DOHH2 (cell line): Measurements from ENCODE around the gene SCD5.

Experiments
- H3F3A ChIP-seq: fragments of 200-600 bp; sonication (generic), shearing (Covaris generic); 2 replicates; pipeline ENCODE4 v1.6.0; 2016; ENCODE audit warnings: antibody characterized with exemption, mild to moderate bottlenecking; ENCODE audit not compliant: control insufficient read depth, insufficient read depth
- H3K27ac ChIP-seq: fragments of 200-600 bp; sonication (generic); 2 replicates; pipeline ENCODE4 v1.5.1; 2014; ENCODE audit warnings: low read depth, mild to moderate bottlenecking, low read length, moderate library complexity
- H3K27me3 ChIP-seq: fragments of 200-600 bp; sonication (generic); 2 replicates; pipeline ENCODE4 v1.6.1; 2014; ENCODE audit warnings: mild to moderate bottlenecking, low read length, mixed read lengths; ENCODE audit not compliant: control insufficient read depth
- H3K36me3 ChIP-seq: fragments of 200-600 bp; sonication (generic); 2 replicates; pipeline ENCODE4 v1.6.1; 2014; ENCODE audit warnings: mild to moderate bottlenecking, low read length, moderate library complexity, mixed read lengths; ENCODE audit not compliant: control insufficient read depth
- H3K4me1 ChIP-seq: fragments of 200-600 bp; sonication (generic); 2 replicates; pipeline ENCODE4 v1.6.1; 2014; ENCODE audit warnings: mild to moderate bottlenecking, low read length, mixed read lengths; ENCODE audit not compliant: control insufficient read depth
- H3K4me2 ChIP-seq: fragments of 200-600 bp; sonication (generic); 2 replicates; pipeline ENCODE4 v1.6.0; 2014; ENCODE audit warnings: mild to moderate bottlenecking, low read length, moderate library complexity
- H3K4me3 ChIP-seq: fragments of 200-600 bp; sonication (generic); 2 replicates; pipeline ENCODE4 v1.5.1; 2014; ENCODE audit warnings: mild to moderate bottlenecking, low read length, mixed read lengths
- H3K79me2 ChIP-seq: fragments of 200-600 bp; sonication (generic); 2 replicates; pipeline ENCODE4 v1.6.1; 2014; ENCODE audit warnings: mild to moderate bottlenecking, low read length, mixed read lengths; ENCODE audit not compliant: control insufficient read depth
- H3K9me2 ChIP-seq: fragments of 200-600 bp; sonication (generic); replicated peaks from 2 replicates; pipeline ENCODE4 v1.6.1; 2014; ENCODE audit warnings: mild to moderate bottlenecking, low read length, mixed read lengths; ENCODE audit not compliant: control insufficient read depth
- H3K9me3 ChIP-seq: fragments of 200-600 bp; sonication (generic); 2 replicates; pipeline ENCODE4 v1.6.1; 2014; ENCODE audit warnings: antibody characterized with exemption, low read length, mixed read lengths; ENCODE audit not compliant: control insufficient read depth, insufficient read depth
- H4K20me1 ChIP-seq: fragments of 200-600 bp; sonication (generic); 2 replicates; pipeline ENCODE4 v1.6.0; 2014; ENCODE audit warnings: low read depth, mild to moderate bottlenecking, antibody characterized with exemption, low read length, moderate library complexity; ENCODE audit not compliant: control insufficient read depth, insufficient read depth
- EZH2phosphoT487 ChIP-seq: fragments of 200-600 bp; sonication (generic); IDR thresholded peaks from 2 replicates; pipeline ENCODE4 v1.6.1; 2017; ENCODE audit warnings: borderline replicate concordance, mild to moderate bottlenecking, antibody characterized with exemption, low read length, moderate library complexity, mixed read lengths
- TF ChIP-seq, protein P1 (sequence below): fragments of 200-600 bp; sonication (generic); IDR thresholded peaks from one replicate; pipeline ENCODE4 v1.5.1; 2014; ENCODE audit warnings: antibody characterized with exemption, mild to moderate bottlenecking, low read depth, low read length; ENCODE audit not compliant: poor library complexity, severe bottlenecking

Gene SCD5

DNA sequence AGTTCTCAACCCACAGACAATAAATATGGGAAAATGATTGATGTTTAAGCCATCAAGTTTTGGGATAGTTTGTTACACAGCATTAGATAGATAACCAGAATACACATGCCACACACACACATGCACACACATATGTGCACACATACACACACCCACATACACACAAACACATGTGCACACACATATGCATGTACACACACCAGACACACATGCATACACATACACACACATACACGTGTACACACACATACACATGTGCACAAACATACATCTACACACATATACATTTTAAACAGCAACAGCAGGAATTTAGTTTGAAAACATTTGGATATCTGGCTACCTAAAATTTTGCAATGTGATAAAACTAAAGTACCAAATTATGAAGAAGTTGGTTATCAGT, 194.1 kb downstream of the SCD5 start:
- Histone ChIP-seq H3K36me3 (no peaks in the 10 kb centered on the region), H3F3A (no peaks in the 10 kb centered on the region), H3K4me2 (no peak overlapping the region), H3K9me2 (no peaks in the 10 kb centered on the region; the same call in 1 of the 2 replicates), H3K4me3 (no peak overlapping the region), H4K20me1 (no peaks in the 10 kb centered on the region), H3K4me1 (no peaks in the 10 kb centered on the region), H3K27ac (no peak overlapping the region), H3K9me3 (no peaks in the 10 kb centered on the region), H3K27me3 (0 out of 2 replicates have a peak, but pooled peaks cover 4% of the 10 kb centered on the region), H3K79me2 (no peaks in the 10 kb centered on the region)
- TF ChIP-seq EZH2phosphoT487: no peak
- TF ChIP-seq, protein P1, sequence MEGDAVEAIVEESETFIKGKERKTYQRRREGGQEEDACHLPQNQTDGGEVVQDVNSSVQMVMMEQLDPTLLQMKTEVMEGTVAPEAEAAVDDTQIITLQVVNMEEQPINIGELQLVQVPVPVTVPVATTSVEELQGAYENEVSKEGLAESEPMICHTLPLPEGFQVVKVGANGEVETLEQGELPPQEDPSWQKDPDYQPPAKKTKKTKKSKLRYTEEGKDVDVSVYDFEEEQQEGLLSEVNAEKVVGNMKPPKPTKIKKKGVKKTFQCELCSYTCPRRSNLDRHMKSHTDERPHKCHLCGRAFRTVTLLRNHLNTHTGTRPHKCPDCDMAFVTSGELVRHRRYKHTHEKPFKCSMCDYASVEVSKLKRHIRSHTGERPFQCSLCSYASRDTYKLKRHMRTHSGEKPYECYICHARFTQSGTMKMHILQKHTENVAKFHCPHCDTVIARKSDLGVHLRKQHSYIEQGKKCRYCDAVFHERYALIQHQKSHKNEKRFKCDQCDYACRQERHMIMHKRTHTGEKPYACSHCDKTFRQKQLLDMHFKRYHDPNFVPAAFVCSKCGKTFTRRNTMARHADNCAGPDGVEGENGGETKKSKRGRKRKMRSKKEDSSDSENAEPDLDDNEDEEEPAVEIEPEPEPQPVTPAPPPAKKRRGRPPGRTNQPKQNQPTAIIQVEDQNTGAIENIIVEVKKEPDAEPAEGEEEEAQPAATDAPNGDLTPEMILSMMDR: no peak

DNA sequence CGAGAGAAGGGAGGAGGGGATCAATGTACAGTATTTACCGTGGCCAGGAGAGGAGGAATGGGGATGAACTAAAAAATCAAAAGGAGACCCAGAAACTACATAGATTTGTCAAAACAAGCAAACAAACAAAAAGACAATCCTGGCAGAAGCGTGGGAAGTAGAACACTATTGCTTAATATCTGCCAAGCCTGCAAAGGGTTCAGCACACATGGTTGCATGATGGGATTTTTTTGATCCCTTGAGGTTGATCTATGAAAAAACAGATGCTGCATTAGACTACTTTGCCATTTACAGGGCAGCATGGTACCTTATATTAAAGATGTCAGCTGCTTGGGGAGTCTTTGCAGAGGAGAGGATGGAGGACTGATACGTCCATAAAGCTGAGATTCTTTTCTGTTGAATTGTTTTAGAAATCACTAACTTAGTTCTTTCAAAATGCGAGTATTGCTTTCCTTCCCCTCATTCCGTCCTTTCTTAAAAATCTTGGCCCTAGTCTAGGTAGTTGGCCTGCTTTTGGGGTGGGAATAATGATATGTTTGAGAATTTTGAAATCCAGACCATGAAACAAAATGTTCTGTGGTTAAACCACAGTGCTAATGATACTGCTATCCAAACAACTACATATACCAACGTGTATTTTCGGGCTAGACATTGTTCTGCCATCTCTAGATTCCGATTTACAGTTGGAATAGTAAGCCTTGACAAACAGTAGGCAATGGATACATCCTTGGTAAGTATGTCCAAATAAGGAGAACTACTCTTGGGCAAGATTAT, 197.2 kb downstream of the SCD5 start:
- Histone ChIP-seq H3K27me3 (0 out of 2 replicates have a peak, but pooled peaks cover 4% of the 10 kb centered on the region), H3K79me2 (no peaks in the 10 kb centered on the region), H3K27ac (no peak overlapping the region), H3F3A (no peaks in the 10 kb centered on the region), H3K9me3 (no peaks in the 10 kb centered on the region), H4K20me1 (no peaks in the 10 kb centered on the region), H3K4me3 (no peak overlapping the region), H3K36me3 (no peaks in the 10 kb centered on the region), H3K4me2 (no peak overlapping the region), H3K4me1 (no peaks in the 10 kb centered on the region), H3K9me2 (no peaks in the 10 kb centered on the region; the same call in 1 of the 2 replicates)
- no peak for TF ChIP-seq EZH2phosphoT487
- TF ChIP-seq, protein P1: no peak

DNA sequence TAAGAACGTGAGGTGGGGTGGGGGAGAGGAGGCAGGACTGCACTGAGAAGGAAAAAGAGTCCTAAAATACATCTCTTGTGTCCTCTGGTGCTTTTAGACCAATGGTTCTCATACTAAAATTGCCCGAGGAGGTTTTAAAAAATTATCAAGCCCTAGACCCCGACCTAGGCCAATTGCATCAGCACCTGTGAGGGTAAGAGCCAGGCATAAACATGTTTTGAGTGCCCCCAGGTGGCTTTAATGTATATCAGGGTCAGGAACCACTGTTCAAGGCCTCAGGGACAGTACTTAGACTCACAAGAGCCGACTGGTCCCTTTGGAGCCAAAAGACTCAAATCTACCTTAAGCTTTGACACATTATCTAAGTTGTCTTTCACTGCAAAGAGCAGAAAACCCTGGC, 199.3 kb downstream of the SCD5 start:
- Histone ChIP-seq H3K27me3 (0 out of 2 replicates have a peak, but pooled peaks cover 7% of the 10 kb centered on the region), H3K36me3 (no peaks in the 10 kb centered on the region), H3K9me2 (no peaks in the 10 kb centered on the region; the same call in 1 of the 2 replicates), H3K9me3 (no peaks in the 10 kb centered on the region), H3K4me2 (no peak overlapping the region), H3K4me3 (no peak overlapping the region), H4K20me1 (no peaks in the 10 kb centered on the region), H3F3A (no peaks in the 10 kb centered on the region), H3K79me2 (no peaks in the 10 kb centered on the region), H3K27ac (no peak overlapping the region), H3K4me1 (no peaks in the 10 kb centered on the region)
- TF ChIP-seq, protein P1: no peak
- no peak for TF ChIP-seq EZH2phosphoT487
